ENCODE results near the gene SGK1. TPM values are rescaled to one million over a fixed set of nuclear protein-coding genes. Genes with fewer than 3 reads are reported as not detected.
"Not testable (repeated sequence)": the region's sequence is repeated elsewhere in the genome, so short reads cannot be mapped to it uniquely, and the experiment has no call there.

SGK1 gene
- total and polyA plus RNA-seq, 2 experiments from 2014 or later: 145 to 161 TPM

- Histone ChIP-seq H2AFZ (no peak overlapping the region), H3K36me3 (replicated peaks; ENCODE audit: insufficient read depth, low read depth) (no peaks in the 10 kb centered on the region), H3K4me1 (ENCODE audit: insufficient read depth) (peaks cover 11% of the 10 kb centered on the region), H3K4me2 (no peak overlapping the region), H3K27ac (no peak overlapping the region), H3K4me3 (no peak overlapping the region), H3K9me3 (ENCODE audit: low read depth) (no peaks in the 10 kb centered on the region), H3K9me2 (replicated peaks; ENCODE audit: insufficient read depth) (no peaks in the 10 kb centered on the region), H3K27me3 (no peaks in the 10 kb centered on the region), H3K79me2 (no peaks in the 10 kb centered on the region), H4K20me1 (ENCODE audit: insufficient read depth, poor library complexity, severe bottlenecking) (no peaks in the 10 kb centered on the region)
- no peak for TF ChIP-seq EZH2 (IDR thresholded peaks at IDR 0.05; ENCODE audit: borderline replicate concordance)
- TF ChIP-seq CTCF (IDR thresholded peaks at IDR 0.05; ENCODE audit: poor library complexity): no peak
- no peak for TF ChIP-seq EZH2phosphoT487 (IDR thresholded peaks at IDR 0.05; ENCODE audit: low read depth, severe bottlenecking, unreplicated experiment)
- WGBS (ENCODE audit: low lambda C conversion rate, missing lambda C conversion rate): 78% methylated on average over 5 of the region's 5 CpGs
- DNase-seq (ENCODE audit: low spot score): no peak
Observed at GRCh38 chr6:134201716-134202115, 116.2 kb downstream of the SGK1 start.

- peak overlapping the region; percentile 7 for H3K4me2 ChIP-seq
- H3K36me3 ChIP-seq (replicated peaks; ENCODE audit: insufficient read depth, low read depth): no peaks in the 10 kb centered on the region
- no peaks in the 10 kb centered on the region for H3K79me2 ChIP-seq
- no peaks in the 10 kb centered on the region for H3K27me3 ChIP-seq
- TF ChIP-seq EZH2phosphoT487 (IDR thresholded peaks at IDR 0.05; ENCODE audit: low read depth, severe bottlenecking, unreplicated experiment) (no peak), EZH2 (IDR thresholded peaks at IDR 0.05; ENCODE audit: borderline replicate concordance) (no peak), CTCF (IDR thresholded peaks at IDR 0.05; ENCODE audit: poor library complexity) (no peak)
- DNase-seq (ENCODE audit: low spot score): no peak
- no peak overlapping the region for H2AFZ ChIP-seq
- peak overlapping the region; percentile 77 for H3K27ac ChIP-seq
- no peaks in the 10 kb centered on the region for H3K9me3 ChIP-seq (ENCODE audit: low read depth)
- H4K20me1 ChIP-seq (ENCODE audit: insufficient read depth, poor library complexity, severe bottlenecking): no peaks in the 10 kb centered on the region
- H3K4me3 ChIP-seq: no peak overlapping the region
- H3K4me1 ChIP-seq (ENCODE audit: insufficient read depth): peaks cover 18% of the 10 kb centered on the region
- WGBS (ENCODE audit: low lambda C conversion rate, missing lambda C conversion rate): 58% methylated on average over 5 of the region's 5 CpGs
- H3K9me2 ChIP-seq (replicated peaks; ENCODE audit: insufficient read depth): no peaks in the 10 kb centered on the region
Observed at GRCh38 chr6:134199848-134200606, 117.9 kb downstream of the SGK1 start.

GRCh38 chr6:134198093-134198492 is 119.8 kb downstream of the SGK1 start:
- no peaks in the 10 kb centered on the region for H3K36me3 ChIP-seq (replicated peaks; ENCODE audit: insufficient read depth, low read depth)
- H3K9me2 ChIP-seq (replicated peaks; ENCODE audit: insufficient read depth): no peaks in the 10 kb centered on the region
- H3K9me3 ChIP-seq (ENCODE audit: low read depth): no peaks in the 10 kb centered on the region
- no peaks in the 10 kb centered on the region for H3K27me3 ChIP-seq
- peak; percentile 23 for DNase-seq (ENCODE audit: low spot score)
- H3K79me2 ChIP-seq: no peaks in the 10 kb centered on the region
- H2AFZ ChIP-seq: no peak overlapping the region
- no peak overlapping the region for H3K4me2 ChIP-seq
- H3K4me3 ChIP-seq: no peak overlapping the region
- no peak for TF ChIP-seq EZH2 (IDR thresholded peaks at IDR 0.05; ENCODE audit: borderline replicate concordance)
- no peak for TF ChIP-seq CTCF (IDR thresholded peaks at IDR 0.05; ENCODE audit: poor library complexity)
- TF ChIP-seq EZH2phosphoT487 (IDR thresholded peaks at IDR 0.05; ENCODE audit: low read depth, severe bottlenecking, unreplicated experiment): no peak
- peak overlapping the region; percentile 20 for H3K27ac ChIP-seq
- H4K20me1 ChIP-seq (ENCODE audit: insufficient read depth, poor library complexity, severe bottlenecking): no peaks in the 10 kb centered on the region
- WGBS (ENCODE audit: low lambda C conversion rate, missing lambda C conversion rate): 41% methylated on average over 3 of the region's 3 CpGs
- H3K4me1 ChIP-seq (ENCODE audit: insufficient read depth): peaks cover 22% of the 10 kb centered on the region

- H3K27ac ChIP-seq: peak overlapping the region; percentile 17
- not testable (repeated sequence) for H3K4me3 ChIP-seq; H3K9me3 ChIP-seq (ENCODE audit: low read depth); DNase-seq (ENCODE audit: low spot score); H3K4me2 ChIP-seq; H3K27me3 ChIP-seq; H2AFZ ChIP-seq; H3K36me3 ChIP-seq (replicated peaks; ENCODE audit: insufficient read depth, low read depth); H3K9me2 ChIP-seq (replicated peaks; ENCODE audit: insufficient read depth); H3K79me2 ChIP-seq; H4K20me1 ChIP-seq (ENCODE audit: insufficient read depth, poor library complexity, severe bottlenecking)
- peaks cover 22% of the 10 kb centered on the region for H3K4me1 ChIP-seq (ENCODE audit: insufficient read depth)
- 97% methylated on average over 6 of the region's 6 CpGs for WGBS (ENCODE audit: low lambda C conversion rate, missing lambda C conversion rate)
Observed at GRCh38 chr6:134197685-134198084, 120.2 kb downstream of the SGK1 start.

Measured in hepatocyte (in vitro differentiated cells).